OCI-LY1 (cell line): Measurements from ENCODE around the gene OTUB1.
A peak's percentile ranks its signal among the peaks of the same experiment; 100 is the strongest.

Source experiments
- H2AFZ ChIP-seq: fragments of 200-600 bp; sonication (generic), shearing (Covaris generic); 2 replicates; pipeline ENCODE4 v1.6.0; 2014; ENCODE audit warnings: antibody characterized with exemption, mild to moderate bottlenecking, low read length
- H3F3A ChIP-seq: fragments of 200-600 bp; sonication (generic), shearing (Covaris generic); 2 replicates; pipeline ENCODE4 v1.6.0; 2014; ENCODE audit warnings: mild to moderate bottlenecking, antibody characterized with exemption, low read length, moderate library complexity; ENCODE audit not compliant: insufficient read depth
- H3K27ac ChIP-seq: fragments of 200-600 bp; sonication (generic); 2 replicates; pipeline ENCODE4 v1.5.1; 2014; ENCODE audit warnings: low read length, mixed run types, mild to moderate bottlenecking, low read depth; ENCODE audit not compliant: poor library complexity, severe bottlenecking
- H3K27me3 ChIP-seq: fragments of 200-600 bp; sonication (generic); 2 replicates; pipeline ENCODE4 v1.6.0; 2014; ENCODE audit warnings: antibody characterized with exemption, mild to moderate bottlenecking, low read length, moderate library complexity; ENCODE audit not compliant: insufficient read depth
- H3K36me3 ChIP-seq: fragments of 200-600 bp; sonication (generic); 2 replicates; pipeline ENCODE4 v1.6.1; 2014; ENCODE audit warnings: mild to moderate bottlenecking, antibody characterized with exemption, low read length, moderate library complexity, mixed read lengths; ENCODE audit not compliant: insufficient read depth
- H3K4me1 ChIP-seq: fragments of 200-600 bp; sonication (generic); 2 replicates; pipeline ENCODE4 v1.5.1; 2014; ENCODE audit warnings: mild to moderate bottlenecking, low read length, moderate library complexity; ENCODE audit not compliant: insufficient read depth, severe bottlenecking
- H3K4me2 ChIP-seq: fragments of 200-600 bp; sonication (generic), shearing (Covaris generic); 2 replicates; pipeline ENCODE4 v1.6.1; 2014; ENCODE audit warnings: low read length
- H3K4me3 ChIP-seq: fragments of 200-600 bp; sonication (generic); 2 replicates; pipeline ENCODE4 v1.5.1; 2014; ENCODE audit warnings: low read length, low read depth, mild to moderate bottlenecking, mixed read lengths; ENCODE audit not compliant: poor library complexity, severe bottlenecking
- H3K79me2 ChIP-seq: fragments of 200-600 bp; shearing (Covaris generic); 2 replicates; pipeline ENCODE4 v1.6.1; 2016; ENCODE audit warnings: mixed run types, low read length, mixed read lengths; ENCODE audit not compliant: insufficient read depth
- H3K9ac ChIP-seq: fragments of 200-600 bp; sonication (generic), shearing (Covaris generic); 2 replicates; pipeline ENCODE4 v1.6.1; 2014; ENCODE audit warnings: mild to moderate bottlenecking, low read length, mixed read lengths
- H3K9me2 ChIP-seq: fragments of 200-600 bp; sonication (generic), shearing (Covaris generic); 2 replicates; pipeline ENCODE4 v1.6.1; 2014; ENCODE audit warnings: low read depth, mild to moderate bottlenecking, low read length, mixed read lengths
- H3K9me3 ChIP-seq: fragments of 200-600 bp; shearing (Covaris generic); 2 replicates; pipeline ENCODE4 v1.6.1; 2014; ENCODE audit warnings: low read length, mixed read lengths
- H4K20me1 ChIP-seq: fragments of 200-600 bp; sonication (generic), shearing (Covaris generic); 2 replicates; pipeline ENCODE4 v1.6.0; 2016; ENCODE audit warnings: mild to moderate bottlenecking, low read length; ENCODE audit not compliant: insufficient read depth
- CTCF ChIP-seq: fragments of 200-600 bp; sonication (generic), shearing (Covaris generic); IDR thresholded peaks from 2 replicates; pipeline ENCODE4 v1.5.1; 2017; ENCODE audit warnings: mild to moderate bottlenecking, antibody characterized with exemption, low read length, moderate library complexity, mixed read lengths
- EZH2 ChIP-seq: fragments of 200-600 bp; sonication (generic), shearing (Covaris generic); IDR thresholded peaks from 2 replicates; pipeline ENCODE4 v1.8.0; 2017; ENCODE audit warnings: borderline replicate concordance, mixed run types, mild to moderate bottlenecking, antibody characterized with exemption, low read length, moderate library complexity, mixed read lengths

The OTUB1 gene

GRCh38 chr11:63986932-63987513, 785 bp downstream of the OTUB1 start:
- peak overlapping the region; percentile 98 for H3K9ac ChIP-seq
- H3K4me2 ChIP-seq = peak overlapping the region; percentile 93
- H3K4me3 ChIP-seq = peak overlapping the region; percentile 97
- H3K4me1 ChIP-seq = peaks cover 31% of the 10 kb centered on the region
- no peak overlapping the region for H2AFZ ChIP-seq
- 0 out of 2 replicates have a peak, but pooled peaks cover 10% of the 10 kb centered on the region for H3K79me2 ChIP-seq
- peaks cover 35% of the 10 kb centered on the region for H3K36me3 ChIP-seq
- H3K27me3 ChIP-seq = no peaks in the 10 kb centered on the region
- H3K9me3 ChIP-seq = no peaks in the 10 kb centered on the region
- no peaks in the 10 kb centered on the region for H4K20me1 ChIP-seq
- H3F3A ChIP-seq = no peaks in the 10 kb centered on the region
- no peaks in the 10 kb centered on the region for H3K9me2 ChIP-seq
- TF ChIP-seq EZH2 = no peak
- no peak for TF ChIP-seq CTCF
- H3K27ac ChIP-seq = no peak overlapping the region

GRCh38 chr11:63991558-63991957, 5.3 kb downstream of the OTUB1 start:
- H3K9ac ChIP-seq = no peak overlapping the region

GRCh38 chr11:63993100-63993499, 6.9 kb downstream of the OTUB1 start:
- Histone ChIP-seq H3K4me2 (no peak overlapping the region), H2AFZ (no peak overlapping the region), H3K9me2 (no peaks in the 10 kb centered on the region), H3K27me3 (no peaks in the 10 kb centered on the region), H4K20me1 (no peaks in the 10 kb centered on the region), H3K9me3 (no peaks in the 10 kb centered on the region), H3K36me3 (peaks cover 77% of the 10 kb centered on the region), H3K4me3 (no peak overlapping the region), H3K9ac (no peak overlapping the region), H3K4me1 (no peaks in the 10 kb centered on the region), H3F3A (no peaks in the 10 kb centered on the region), H3K79me2 (no peaks in the 10 kb centered on the region), H3K27ac (no peak overlapping the region)
- TF ChIP-seq CTCF = no peak
- TF ChIP-seq EZH2 = no peak

More at GRCh38 chr11:63991558-63991957, 5.3 kb downstream of the OTUB1 start:
- Histone ChIP-seq H3K79me2 (0 out of 2 replicates have a peak, but pooled peaks cover 10% of the 10 kb centered on the region), H3K4me1 (peaks cover 11% of the 10 kb centered on the region), H3K36me3 (peaks cover 66% of the 10 kb centered on the region), H3K4me2 (no peak overlapping the region), H4K20me1 (no peaks in the 10 kb centered on the region), H3K4me3 (no peak overlapping the region), H3F3A (no peaks in the 10 kb centered on the region), H2AFZ (no peak overlapping the region), H3K9me3 (no peaks in the 10 kb centered on the region), H3K27me3 (no peaks in the 10 kb centered on the region), H3K9me2 (no peaks in the 10 kb centered on the region), H3K27ac (no peak overlapping the region)
- TF ChIP-seq EZH2 (no peak), CTCF (no peak)
